K562 (cell line): ENCODE results near the gene MALAT1. TPM values are rescaled to one million over a fixed set of nuclear protein-coding genes. Genes with fewer than 3 reads are reported as not detected.

Source experiments
- ARID3B ChIP-seq: fragments of 250-450 bp; sonication (Bioruptor Pico); IDR thresholded peaks from 2 replicates; pipeline ENCODE4 v1.4.0; 2020; ENCODE audit warnings: borderline replicate concordance
- CHAMP1 ChIP-seq: fragments of 450-650 bp; IDR thresholded peaks from 2 replicates; pipeline ENCODE4 v1.6.1; 2016; ENCODE audit warnings: mild to moderate bottlenecking
- FOS ChIP-seq: IDR thresholded peaks from 3 replicates; pipeline ENCODE4 v1.6.1; 2011; ENCODE audit not compliant: insufficient read length; ENCODE audit errors: extremely low read depth
- MBD2 ChIP-seq: sonication (generic); IDR thresholded peaks from 2 replicates; pipeline ENCODE4 v1.6.1; 2016; ENCODE audit warnings: low read depth, borderline replicate concordance
- MCM3 ChIP-seq: fragments of 450-650 bp; IDR thresholded peaks from 2 replicates; pipeline ENCODE4 v1.6.1; 2016
- MYNN ChIP-seq, 2 experiments: sonication (generic); formaldehyde crosslinking in 1 of 2; IDR thresholded peaks; 2 replicates each; pipeline versions ENCODE4 v1.5.0 to v1.6.1; 2016 to 2020; ENCODE audit warnings: antibody characterized with exemption in 1 of 2, missing genetic modification reagents in 1 of 2
- NR1H2 ChIP-seq: sonication (generic); formaldehyde crosslinking; IDR thresholded peaks from 2 replicates; pipeline ENCODE4 v1.4.0; 2020; ENCODE audit warnings: mild to moderate bottlenecking, missing genetic modification reagents
- NUFIP1 ChIP-seq: fragments of 450-650 bp; IDR thresholded peaks from 2 replicates; pipeline ENCODE4 v1.6.1; 2018; ENCODE audit not compliant: partially characterized antibody
- PRMT5 ChIP-seq: sonication (generic); formaldehyde crosslinking; IDR thresholded peaks from 2 replicates; pipeline ENCODE4 v1.5.0; 2020; ENCODE audit warnings: missing genetic modification reagents
- SAFB2 ChIP-seq: fragments of 200-400 bp; formaldehyde crosslinking; IDR thresholded peaks from 2 replicates; pipeline ENCODE4 v1.6.1; 2018; ENCODE audit warnings: borderline replicate concordance, low read length, low read depth, moderate library complexity; ENCODE audit not compliant: severe bottlenecking
- ZKSCAN3 ChIP-seq: fragments of 250-450 bp; sonication (Bioruptor Pico); IDR thresholded peaks from 2 replicates; pipeline ENCODE4 v1.4.0; 2020
- polyA plus RNA-seq, 8 experiments: library from polyadenylated mRNA; depleted of rRNA in 4 of 8; stranded (reverse) in 5 of 8; unstranded in 3 of 8; fragments of >200 nt; fragmentation: Nextera tagmentation in 2 of 8; fragmentation: Illumina TruSeq in 1 of 8; extraction: Ambion mirVana in 2 of 8; extraction: Trizol in 1 of 8; gene quantifications; 2 replicates each; pipeline versions ENCODE4 v1.2.1 to v1.2.3, GENCODE V29; 2011 to 2014; ENCODE audit warnings: inconsistent platforms in 1 of 8, missing spikeins in 1 of 8
- total RNA-seq, 7 experiments: library from RNA; depleted of rRNA in 6 of 7; stranded (reverse); fragments of >200 nt in 6 of 7; fragmentation: Illumina TruSeq in 2 of 7; extraction: Trizol in 2 of 7; gene quantifications; 2 replicates each; pipeline versions ENCODE4 v1.2.1 to v1.2.3, GENCODE V29; 2011 to 2021; ENCODE audit warnings: low replicate concordance in 1 of 7
- TF ChIP-seq, protein P1 (sequence below), 2 experiments: fragments of 450-650 bp in 1 of 2; IDR thresholded peaks; 2 replicates each; pipeline ENCODE4 v1.6.1; 2011 to 2017; ENCODE audit warnings: low read depth in 2 of 2, antibody characterized with exemption in 1 of 2, borderline replicate concordance in 1 of 2, low read length in 1 of 2, mild to moderate bottlenecking in 1 of 2, mixed read lengths in 1 of 2; ENCODE audit not compliant: control insufficient read depth in 1 of 2
- TF ChIP-seq, protein P2 (sequence below): fragments of 450-650 bp; IDR thresholded peaks from 2 replicates; pipeline ENCODE4 v1.6.1; 2016; ENCODE audit warnings: low read depth, mild to moderate bottlenecking, moderate library complexity

Gene MALAT1
- total and polyA plus RNA-seq, 9 of the 15 experiments (the other 6 are each of a cell fraction or from before 2014, with no cell fraction given): 363 to 8,715 (median 2,351) TPM

DNA sequence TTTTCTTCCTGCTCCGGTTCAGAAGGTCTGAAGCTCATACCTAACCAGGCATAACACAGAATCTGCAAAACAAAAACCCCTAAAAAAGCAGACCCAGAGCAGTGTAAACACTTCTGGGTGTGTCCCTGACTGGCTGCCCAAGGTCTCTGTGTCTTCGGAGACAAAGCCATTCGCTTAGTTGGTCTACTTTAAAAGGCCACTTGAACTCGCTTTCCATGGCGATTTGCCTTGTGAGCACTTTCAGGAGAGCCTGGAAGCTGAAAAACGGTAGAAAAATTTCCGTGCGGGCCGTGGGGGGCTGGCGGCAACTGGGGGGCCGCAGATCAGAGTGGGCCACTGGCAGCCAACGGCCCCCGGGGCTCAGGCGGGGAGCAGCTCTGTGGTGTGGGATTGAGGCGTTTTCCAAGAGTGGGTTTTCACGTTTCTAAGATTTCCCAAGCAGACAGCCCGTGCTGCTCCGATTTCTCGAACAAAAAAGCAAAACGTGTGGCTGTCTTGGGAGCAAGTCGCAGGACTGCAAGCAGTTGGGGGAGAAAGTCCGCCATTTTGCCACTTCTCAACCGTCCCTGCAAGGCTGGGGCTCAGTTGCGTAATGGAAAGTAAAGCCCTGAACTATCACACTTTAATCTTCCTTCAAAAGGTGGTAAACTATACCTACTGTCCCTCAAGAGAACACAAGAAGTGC lies 661 bp upstream of the MALAT1 start (continued):
- TF ChIP-seq ARID3B: no peak
- no peak for TF ChIP-seq NR1H2
- no peak for TF ChIP-seq MCM3
- no peak for TF ChIP-seq FOS
- no peak for TF ChIP-seq MYNN (IDR thresholded peaks at IDR 0.05)
- no peak for TF ChIP-seq MYNN (CRISPR knock-in tag; IDR thresholded peaks at IDR 0.05)
- TF ChIP-seq PRMT5 (CRISPR knock-in tag): no peak
- TF ChIP-seq SAFB2: no peak
- no peak for TF ChIP-seq CHAMP1
- TF ChIP-seq, protein P1, sequence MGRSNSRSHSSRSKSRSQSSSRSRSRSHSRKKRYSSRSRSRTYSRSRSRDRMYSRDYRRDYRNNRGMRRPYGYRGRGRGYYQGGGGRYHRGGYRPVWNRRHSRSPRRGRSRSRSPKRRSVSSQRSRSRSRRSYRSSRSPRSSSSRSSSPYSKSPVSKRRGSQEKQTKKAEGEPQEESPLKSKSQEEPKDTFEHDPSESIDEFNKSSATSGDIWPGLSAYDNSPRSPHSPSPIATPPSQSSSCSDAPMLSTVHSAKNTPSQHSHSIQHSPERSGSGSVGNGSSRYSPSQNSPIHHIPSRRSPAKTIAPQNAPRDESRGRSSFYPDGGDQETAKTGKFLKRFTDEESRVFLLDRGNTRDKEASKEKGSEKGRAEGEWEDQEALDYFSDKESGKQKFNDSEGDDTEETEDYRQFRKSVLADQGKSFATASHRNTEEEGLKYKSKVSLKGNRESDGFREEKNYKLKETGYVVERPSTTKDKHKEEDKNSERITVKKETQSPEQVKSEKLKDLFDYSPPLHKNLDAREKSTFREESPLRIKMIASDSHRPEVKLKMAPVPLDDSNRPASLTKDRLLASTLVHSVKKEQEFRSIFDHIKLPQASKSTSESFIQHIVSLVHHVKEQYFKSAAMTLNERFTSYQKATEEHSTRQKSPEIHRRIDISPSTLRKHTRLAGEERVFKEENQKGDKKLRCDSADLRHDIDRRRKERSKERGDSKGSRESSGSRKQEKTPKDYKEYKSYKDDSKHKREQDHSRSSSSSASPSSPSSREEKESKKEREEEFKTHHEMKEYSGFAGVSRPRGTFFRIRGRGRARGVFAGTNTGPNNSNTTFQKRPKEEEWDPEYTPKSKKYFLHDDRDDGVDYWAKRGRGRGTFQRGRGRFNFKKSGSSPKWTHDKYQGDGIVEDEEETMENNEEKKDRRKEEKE (IDR thresholded peaks at IDR 0.05; ENCODE audit: borderline replicate concordance in 1 of 2, control insufficient read depth in 1 of 2, low read depth in 2 of 2, low read length in 1 of 2): no peak
- no peak for TF ChIP-seq ZKSCAN3 (CRISPR knock-in tag)
- TF ChIP-seq, protein P2, sequence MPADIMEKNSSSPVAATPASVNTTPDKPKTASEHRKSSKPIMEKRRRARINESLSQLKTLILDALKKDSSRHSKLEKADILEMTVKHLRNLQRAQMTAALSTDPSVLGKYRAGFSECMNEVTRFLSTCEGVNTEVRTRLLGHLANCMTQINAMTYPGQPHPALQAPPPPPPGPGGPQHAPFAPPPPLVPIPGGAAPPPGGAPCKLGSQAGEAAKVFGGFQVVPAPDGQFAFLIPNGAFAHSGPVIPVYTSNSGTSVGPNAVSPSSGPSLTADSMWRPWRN: no peak
- no peak for TF ChIP-seq MBD2
- no peak for TF ChIP-seq NUFIP1
